Loucy (cell line): ENCODE data around the gene CD151.

ENCODE experiments used
- CTCF ChIP-seq: fragments of 200-600 bp; sonication (generic); conservative IDR thresholded peaks from 2 replicates; pipeline ENCODE4 v1.5.1; 2014; ENCODE audit warnings: mild to moderate bottlenecking, antibody characterized with exemption, low read length
- EZH2phosphoT487 ChIP-seq: fragments of 200-600 bp; IDR thresholded peaks from 2 replicates; pipeline ENCODE4 v1.6.1; 2018; ENCODE audit warnings: antibody characterized with exemption, mild to moderate bottlenecking, moderate library complexity, borderline replicate concordance

GRCh38 chr11:812390-812789 lies 20.4 kb upstream of the CD151 start:
- TF ChIP-seq CTCF (no peak), EZH2phosphoT487 (no peak)
